KOPT-K1 (cell line): ENCODE data around the gene GNAS.

ENCODE experiments used
- H3K27ac ChIP-seq: fragments of 200-600 bp; sonication (generic); 2 replicates; pipeline ENCODE4 v1.5.1; 2016; ENCODE audit warnings: antibody characterized with exemption, mild to moderate bottlenecking, low read depth, low read length; ENCODE audit not compliant: poor library complexity, severe bottlenecking
- H3K36me3 ChIP-seq: fragments of 200-600 bp; sonication (generic); 2 replicates; pipeline ENCODE4 v1.5.1; 2017; ENCODE audit warnings: antibody characterized with exemption, mild to moderate bottlenecking, low read length, moderate library complexity; ENCODE audit not compliant: insufficient read depth
- H3K9me3 ChIP-seq: fragments of 200-600 bp; sonication (generic); 2 replicates; pipeline ENCODE4 v1.5.1; 2017; ENCODE audit warnings: antibody characterized with exemption, low read length, mild to moderate bottlenecking; ENCODE audit not compliant: insufficient read depth, poor library complexity, severe bottlenecking

The GNAS gene

GRCh38 chr20:58854638-58855471 lies 2.3 kb downstream of the GNAS start:
- H3K9me3 ChIP-seq: peaks cover 39% of the 10 kb centered on the region
- H3K27ac ChIP-seq: no peak overlapping the region
- H3K36me3 ChIP-seq: no peaks in the 10 kb centered on the region

- Histone ChIP-seq H3K27ac (no peak overlapping the region), H3K9me3 (peaks cover 33% of the 10 kb centered on the region), H3K36me3 (no peaks in the 10 kb centered on the region)
Measured at GRCh38 chr20:58855506-58856389, 3.2 kb downstream of the GNAS start.

GRCh38 chr20:58863044-58863790 lies 10.7 kb downstream of the GNAS start:
- no peak overlapping the region for H3K27ac ChIP-seq
- no peaks in the 10 kb centered on the region for H3K36me3 ChIP-seq

GRCh38 chr20:58864346-58864745 lies 11.8 kb downstream of the GNAS start:
- Histone ChIP-seq H3K27ac (no peak overlapping the region), H3K36me3 (no peaks in the 10 kb centered on the region), H3K9me3 (no peaks in the 10 kb centered on the region)

More at GRCh38 chr20:58863044-58863790, 10.7 kb downstream of the GNAS start:
- no peaks in the 10 kb centered on the region for H3K9me3 ChIP-seq

DNA sequence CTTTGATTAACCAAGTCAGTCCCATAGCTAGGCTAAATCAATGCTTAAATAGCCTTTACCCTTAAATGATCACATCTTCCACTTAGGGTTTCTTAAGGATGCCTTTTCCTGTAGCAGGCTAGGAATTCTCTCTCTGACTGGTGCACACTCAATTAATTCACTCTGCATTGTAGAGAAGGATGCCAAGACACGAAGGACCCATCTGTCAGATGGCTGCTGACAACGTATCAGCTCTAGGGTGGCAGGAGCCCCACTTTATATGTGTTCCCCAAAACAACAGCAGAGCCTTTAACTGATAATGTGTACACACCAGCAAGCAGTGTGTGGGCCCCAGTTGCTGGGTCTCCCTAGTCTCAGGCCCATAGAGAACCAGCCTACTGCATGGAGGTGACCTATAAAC lies 13.3 kb downstream of the GNAS start:
- no peak overlapping the region for H3K27ac ChIP-seq
- no peaks in the 10 kb centered on the region for H3K9me3 ChIP-seq
- no peaks in the 10 kb centered on the region for H3K36me3 ChIP-seq

DNA sequence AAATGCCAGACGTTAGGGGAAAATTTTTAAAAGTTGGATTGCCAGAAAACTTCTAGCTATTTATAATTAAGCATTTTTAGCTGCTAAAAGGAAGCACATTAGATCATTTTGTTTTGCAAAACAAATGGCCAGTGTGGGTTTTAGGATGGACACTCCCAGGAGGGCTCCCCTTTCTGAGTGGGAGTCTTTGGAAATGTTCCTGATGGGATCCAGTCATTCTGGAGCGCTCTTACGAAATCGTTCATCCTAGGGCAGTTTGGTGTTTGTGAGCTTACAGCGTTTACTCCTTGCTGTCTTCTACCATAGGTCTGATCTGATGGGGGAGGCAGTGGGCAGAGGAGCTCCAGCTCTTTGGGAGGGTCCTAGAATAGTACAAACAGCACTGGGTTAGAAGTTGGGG lies 14.7 kb downstream of the GNAS start:
- Histone ChIP-seq H3K36me3 (no peaks in the 10 kb centered on the region), H3K9me3 (no peaks in the 10 kb centered on the region), H3K27ac (no peak overlapping the region)

GRCh38 chr20:58868795-58869194 lies 16.3 kb downstream of the GNAS start:
- H3K36me3 ChIP-seq: no peaks in the 10 kb centered on the region
- H3K27ac ChIP-seq: no peak overlapping the region
- no peaks in the 10 kb centered on the region for H3K9me3 ChIP-seq

GRCh38 chr20:58869662-58870227 lies 17.2 kb downstream of the GNAS start:
- H3K9me3 ChIP-seq: no peaks in the 10 kb centered on the region
- no peak overlapping the region for H3K27ac ChIP-seq
- H3K36me3 ChIP-seq: no peaks in the 10 kb centered on the region

DNA sequence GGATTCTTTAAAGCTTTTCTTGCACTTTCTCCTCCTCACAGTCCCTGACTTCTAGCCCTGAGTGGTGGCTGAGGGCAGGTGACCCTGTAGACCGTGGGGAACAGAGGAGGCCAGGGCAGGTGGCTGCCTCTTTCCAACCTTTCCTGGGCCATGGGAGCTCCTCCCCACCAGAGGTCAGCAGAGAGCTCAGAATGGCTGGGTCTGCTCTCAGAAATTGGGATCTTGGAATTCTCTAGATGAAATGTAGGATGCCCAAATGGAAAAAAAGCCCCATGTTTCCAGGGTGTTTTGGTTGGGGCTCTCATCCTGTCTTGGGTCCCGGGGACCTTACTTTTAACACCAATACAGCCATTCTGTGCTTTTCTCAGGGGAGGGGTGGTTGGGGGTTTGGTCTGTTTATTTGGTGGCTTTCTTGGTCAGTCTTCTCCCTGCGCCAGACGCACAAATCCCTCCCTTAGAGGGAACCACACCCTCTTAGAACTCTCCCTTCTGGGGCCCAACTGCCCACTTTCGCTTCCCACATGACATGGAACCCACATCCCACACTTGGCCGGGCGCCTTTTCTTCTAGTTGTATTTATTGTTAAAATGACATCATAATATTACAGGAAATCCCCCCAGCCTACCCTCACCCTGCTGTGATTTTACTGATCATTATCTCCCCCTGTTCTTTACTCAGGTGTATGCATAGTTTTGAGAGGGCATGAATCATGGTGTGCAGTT lies 17.9 kb downstream of the GNAS start:
- Histone ChIP-seq H3K27ac (no peak overlapping the region), H3K9me3 (no peaks in the 10 kb centered on the region), H3K36me3 (no peaks in the 10 kb centered on the region)

- no peak overlapping the region for H3K27ac ChIP-seq
- no peaks in the 10 kb centered on the region for H3K36me3 ChIP-seq
- no peaks in the 10 kb centered on the region for H3K9me3 ChIP-seq
Measured at GRCh38 chr20:58871533-58872102, 19.1 kb downstream of the GNAS start.

DNA sequence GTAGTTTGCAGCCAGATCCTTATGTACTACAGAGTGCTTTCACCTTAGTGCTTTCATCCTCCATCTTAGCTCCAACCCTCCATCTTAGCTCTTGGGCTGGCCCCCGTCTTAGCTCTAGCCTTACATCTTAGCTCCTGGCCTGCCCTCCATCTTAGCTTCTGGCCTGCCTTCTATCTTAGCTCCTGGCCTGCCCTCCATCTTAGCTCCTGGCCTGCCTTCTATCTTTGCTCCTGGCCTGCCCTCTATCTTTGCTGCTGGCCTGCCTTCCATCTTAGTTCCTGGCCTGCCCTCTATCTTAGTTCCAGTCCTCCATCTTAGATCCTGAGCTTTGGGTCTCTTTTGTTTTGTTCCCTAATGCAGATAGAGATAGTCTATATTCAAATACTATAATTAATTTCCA lies 22.0 kb downstream of the GNAS start:
- H3K36me3 ChIP-seq: no peaks in the 10 kb centered on the region
- H3K9me3 ChIP-seq: no peaks in the 10 kb centered on the region
- H3K27ac ChIP-seq: no peak overlapping the region

DNA sequence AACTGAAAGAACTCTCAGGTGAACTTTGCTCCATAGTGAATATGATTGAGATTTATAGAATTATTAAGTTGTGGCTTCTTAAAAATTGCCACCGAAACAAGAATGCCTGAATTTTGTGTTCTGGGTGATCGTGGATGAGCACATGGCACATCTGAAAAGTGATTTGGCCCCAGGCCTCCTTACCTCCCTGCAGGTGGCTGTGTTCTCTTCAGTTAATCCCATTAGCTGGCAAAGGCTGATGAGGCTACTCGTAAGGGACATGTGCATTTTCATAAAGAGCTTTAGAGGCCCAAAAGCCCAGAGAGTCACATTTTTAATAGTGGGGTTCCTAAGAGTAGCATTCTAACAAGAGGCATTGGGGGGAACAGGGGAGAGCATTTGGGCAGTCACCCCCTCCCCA lies 22.6 kb downstream of the GNAS start:
- Histone ChIP-seq H3K27ac (no peak overlapping the region), H3K9me3 (no peaks in the 10 kb centered on the region), H3K36me3 (no peaks in the 10 kb centered on the region)

- Histone ChIP-seq H3K36me3 (no peaks in the 10 kb centered on the region), H3K9me3 (no peaks in the 10 kb centered on the region), H3K27ac (no peak overlapping the region)
Measured at GRCh38 chr20:58875541-58876134, 23.1 kb downstream of the GNAS start.

GRCh38 chr20:58876437-58876836 lies 23.9 kb downstream of the GNAS start:
- Histone ChIP-seq H3K36me3 (no peaks in the 10 kb centered on the region), H3K27ac (no peak overlapping the region), H3K9me3 (no peaks in the 10 kb centered on the region)
